Measurements from ENCODE around the gene KCNK6. TPM values are rescaled to one million over a fixed set of nuclear protein-coding genes. Genes with fewer than 3 reads are reported as not detected.

The KCNK6 gene
- total and polyA plus RNA-seq, 2 of the 8 experiments (the other 6 are each of a cell fraction or from before 2014, with no cell fraction given): 10.6 to 13.3 TPM

- Histone ChIP-seq H2BK5ac (ENCODE audit: low read depth, low read length) (no peak overlapping the region), H3K4me3 (ENCODE audit: extremely low read depth in 1 of 4, insufficient read depth in 2 of 4, low read depth in 3 of 4, low read length in 4 of 4) (no peak overlapping the region), H3K18ac (ENCODE audit: extremely low read depth, low read length) (no peak overlapping the region), H3K27ac (ENCODE audit: low read depth, low read length) (no peak overlapping the region), H3K23ac (ENCODE audit: insufficient read length) (no peak overlapping the region), H4K8ac (ENCODE audit: extremely low read depth, insufficient read depth, low read length) (no peak overlapping the region), H2BK120ac (replicated peaks; ENCODE audit: low read depth, low read length) (no peak overlapping the region), H2AFZ (ENCODE audit: low read length) (no peak overlapping the region), H3K79me2 (ENCODE audit: control insufficient read depth in 1 of 2, insufficient read depth in 2 of 2, low read length in 2 of 2) (no peaks in the 10 kb centered on the region), H3K27me3 (replicated peaks in 1 of 4; ENCODE audit: control insufficient read depth in 3 of 4, extremely low read depth in 1 of 4, insufficient read depth in 3 of 4, low read length in 3 of 4) (peaks cover 0 to 33% (median 18%) of the 10 kb centered on the region in 4 experiments; a peak in 6 of 7 replicates), H3K56ac (replicated peaks; ENCODE audit: insufficient read length, low read depth, low read length) (no peak overlapping the region), H3K9me3 (ENCODE audit: insufficient read depth in 2 of 2, low read depth in 1 of 2, low read length in 1 of 2) (no peaks in the 10 kb centered on the region), H3K4me1 (replicated peaks in 1 of 4; ENCODE audit: control insufficient read depth in 3 of 4, insufficient read depth in 4 of 4, low read length in 3 of 4) (peaks cover 0 to 4% (median 1%) of the 10 kb centered on the region in 4 experiments; a peak in 5 of 7 replicates), H4K5ac (ENCODE audit: insufficient read length, low read depth, low read length) (no peak overlapping the region), H3K4ac (replicated peaks; ENCODE audit: insufficient read length, low read depth, low read length) (no peak overlapping the region), H4K20me1 (replicated peaks in 1 of 2; ENCODE audit: control insufficient read depth in 1 of 2, insufficient read depth in 2 of 2, low read length in 2 of 2) (peaks cover 0 to 4% of the 10 kb centered on the region in 2 experiments), H4K91ac (replicated peaks; ENCODE audit: insufficient read length, low read length) (no peak overlapping the region), H2BK20ac (ENCODE audit: low read length) (no peak overlapping the region), H3K9ac (replicated peaks in 1 of 4; ENCODE audit: extremely low read depth in 1 of 4, low read depth in 3 of 4, low read length in 3 of 4) (no peak overlapping the region; a peak in 1 of 7 replicates), H2BK12ac (ENCODE audit: low read depth, low read length) (no peak overlapping the region), H2BK15ac (ENCODE audit: low read length) (no peak overlapping the region), H3K79me1 (ENCODE audit: low read depth, low read length) (peaks cover 3% of the 10 kb centered on the region; the same call in 1 of the 2 replicates), H3K23me2 (ENCODE audit: low read depth, low read length) (peaks cover 10% of the 10 kb centered on the region; the same call in 1 of the 2 replicates), H3K14ac (ENCODE audit: insufficient read length) (no peak overlapping the region), H3K36me3 (ENCODE audit: control insufficient read depth in 2 of 4, insufficient read depth in 4 of 4, low read length in 3 of 4) (peaks cover 0 to 3% (median 1%) of the 10 kb centered on the region in 4 experiments; a peak in 2 of 8 replicates), H3K4me2 (ENCODE audit: insufficient read depth in 1 of 2, low read depth in 2 of 2, low read length in 2 of 2) (no peak overlapping the region), H2AK5ac (ENCODE audit: low read depth, low read length) (no peak overlapping the region)
- CTCF ChIA-PET (ENCODE audit: partially characterized antibody): interaction anchor here (0.9 to 2.1 kb wide), 6 partner anchors 9 to 97 kb away, joined by 3 to 13 read pairs (median 4); partner anchors contain the start of gene CATSPERG
- DNase-seq (ENCODE audit: low read depth in 1 of 2, low spot score in 2 of 2) (no peak), FAIRE-seq (no peak)
- POLR2A ChIA-PET (ENCODE audit: partially characterized antibody): interaction anchor here (0.6 kb wide), 1 partner anchor 56 kb away, joined by 3 read pairs; no protein-coding TSS in a partner anchor
- TF ChIP-seq CTCF (IDR thresholded peaks at IDR 0.05; ENCODE audit: control extremely low read depth in 1 of 3, insufficient read depth in 1 of 3, low read depth in 1 of 3, low read length in 3 of 3) (peak in 1 of 3 experiments; percentile 6; a peak in 1 of 4 replicates), CTBP2 (IDR thresholded peaks at IDR 0.05; ENCODE audit: borderline replicate concordance, insufficient read depth, insufficient read length, low read length) (no peak), YY1 (IDR thresholded peaks at IDR 0.05; ENCODE audit: low read depth, low read length) (no peak), ATF3 (IDR thresholded peaks at IDR 0.05; ENCODE audit: insufficient read depth, low read depth, low read length) (no peak), MAX (IDR thresholded peaks at IDR 0.05) (no peak), SIN3A (conservative IDR thresholded peaks at IDR 0.05 in 1 of 2, IDR thresholded peaks at IDR 0.05 in 1 of 2; ENCODE audit: low read depth in 1 of 2, low read length in 2 of 2) (no peak), USF2 (IDR thresholded peaks at IDR 0.05; ENCODE audit: low read length) (no peak)
- WGBS, 2 experiments (ENCODE audit: extremely low coverage in 1 of 2, insufficient coverage in 1 of 2, insufficient read length in 1 of 2, insufficient replicate concordance in 2 of 2, low coverage in 1 of 2, low lambda C conversion rate in 2 of 2, missing lambda C conversion rate in 1 of 2): 81% methylated on average over 11 of the region's 11 CpGs; no CpG with 5 or more reads in 1 of the 2 experiments
Measured at GRCh38 chr19:38321646-38322196, 2.1 kb downstream of the KCNK6 start.

All from H1 (cell line).